ENCODE measurements around the gene ENTR1.

The ENTR1 gene

GRCh38 chr9:136395345-136396218, 14.8 kb downstream of the ENTR1 start:
- no peak for DNase-seq

GRCh38 chr9:136395020-136395340, 15.4 kb downstream of the ENTR1 start:
- no peak for DNase-seq

GRCh38 chr9:136394312-136395019, 15.9 kb downstream of the ENTR1 start:
- DNase-seq = no peak

GRCh38 chr9:136393531-136393930, 16.9 kb downstream of the ENTR1 start:
- DNase-seq = no peak

- DNase-seq = no peak
Observed at GRCh38 chr9:136392538-136393449, 17.6 kb downstream of the ENTR1 start.

GRCh38 chr9:136391737-136392537, 18.5 kb downstream of the ENTR1 start:
- DNase-seq = no peak

- no peak for DNase-seq
Observed at GRCh38 chr9:136389396-136389795, 21.0 kb downstream of the ENTR1 start.

GRCh38 chr9:136387217-136387616, 23.2 kb downstream of the ENTR1 start:
- no peak for DNase-seq

- DNase-seq = no peak
Observed at GRCh38 chr9:136386018-136386417, 24.4 kb downstream of the ENTR1 start.

- no peak for DNase-seq
Observed at GRCh38 chr9:136385015-136385414, 25.4 kb downstream of the ENTR1 start.

- no peak for DNase-seq
Observed at GRCh38 chr9:136383436-136383835, 27.0 kb downstream of the ENTR1 start.

GRCh38 chr9:136381966-136382513, 28.4 kb downstream of the ENTR1 start:
- no peak for DNase-seq

- no peak for DNase-seq
Observed at GRCh38 chr9:136381311-136381710, 29.1 kb downstream of the ENTR1 start.

GRCh38 chr9:136380381-136380780, 30.0 kb downstream of the ENTR1 start:
- no peak for DNase-seq

GRCh38 chr9:136379891-136380290, 30.5 kb downstream of the ENTR1 start:
- DNase-seq = no peak

- no peak for DNase-seq
Observed at GRCh38 chr9:136379401-136379800, 31.0 kb downstream of the ENTR1 start.

GRCh38 chr9:136379003-136379287, 31.5 kb downstream of the ENTR1 start:
- DNase-seq = no peak

- DNase-seq = no peak
Observed at GRCh38 chr9:136378170-136379002, 32.0 kb downstream of the ENTR1 start.

GRCh38 chr9:136377341-136378169, 32.9 kb downstream of the ENTR1 start:
- DNase-seq = no peak

GRCh38 chr9:136376457-136376856, 34.0 kb downstream of the ENTR1 start:
- DNase-seq = no peak
